ENCODE results near the gene MGLL. TPM values are rescaled to one million over a fixed set of nuclear protein-coding genes. Genes with fewer than 3 reads are reported as not detected.
A peak's percentile ranks its signal among the peaks of the same experiment; 100 is the strongest.

Gene MGLL
- polyA plus RNA-seq, 4 donors: 21.3 to 28.0 (median 26.9) TPM

DNA sequence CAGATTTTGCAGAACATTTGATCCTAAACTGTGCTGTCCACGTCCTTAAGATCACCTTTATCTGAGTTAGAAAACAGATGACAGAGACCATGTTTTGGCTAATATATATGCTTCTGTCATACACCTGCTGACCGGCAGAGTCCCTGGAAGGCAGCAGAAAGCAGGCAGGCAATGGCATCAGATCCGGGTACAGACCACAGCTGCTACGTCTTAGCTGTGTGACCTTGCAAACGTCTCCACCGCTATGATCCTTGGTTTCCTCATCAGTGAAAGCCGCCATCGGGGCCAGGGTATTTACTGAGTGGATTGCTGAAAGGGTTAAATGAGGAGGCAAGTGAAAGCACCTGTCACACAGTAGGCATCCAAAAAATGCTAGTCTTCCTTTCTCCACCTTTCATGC, 77.4 kb downstream of the MGLL start:
- DNase-seq (ENCODE audit: low read depth in 4 of 4, low spot score in 2 of 4): no peak

DNA sequence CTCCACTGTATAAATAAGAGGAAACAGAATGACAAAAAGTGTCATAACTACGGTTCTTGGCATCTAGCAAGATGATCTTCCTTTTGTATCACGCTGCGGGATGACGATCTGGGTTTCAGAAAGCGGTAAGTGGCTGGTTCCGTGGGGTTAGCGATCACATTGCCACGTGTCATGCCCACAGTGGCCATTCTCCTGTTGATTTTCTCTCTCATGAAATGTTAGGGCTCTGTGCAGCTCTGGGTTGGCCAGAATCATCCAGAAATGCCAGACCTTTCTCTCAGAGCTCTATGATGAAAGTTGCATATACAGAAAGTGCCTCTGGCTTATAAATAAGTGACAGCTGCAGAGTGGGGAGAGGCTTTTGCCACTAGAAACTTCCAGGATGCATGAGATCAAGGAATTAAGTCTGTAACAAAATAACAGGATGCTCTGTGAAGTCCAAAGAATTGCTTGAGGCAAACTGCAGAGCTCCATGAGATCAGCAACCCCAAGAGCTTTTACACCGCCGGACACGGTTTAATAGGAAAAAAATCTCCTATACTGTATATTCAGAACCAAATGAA, 78.0 kb downstream of the MGLL start:
- no peak for DNase-seq (ENCODE audit: low read depth in 4 of 4, low spot score in 2 of 4)

DNA sequence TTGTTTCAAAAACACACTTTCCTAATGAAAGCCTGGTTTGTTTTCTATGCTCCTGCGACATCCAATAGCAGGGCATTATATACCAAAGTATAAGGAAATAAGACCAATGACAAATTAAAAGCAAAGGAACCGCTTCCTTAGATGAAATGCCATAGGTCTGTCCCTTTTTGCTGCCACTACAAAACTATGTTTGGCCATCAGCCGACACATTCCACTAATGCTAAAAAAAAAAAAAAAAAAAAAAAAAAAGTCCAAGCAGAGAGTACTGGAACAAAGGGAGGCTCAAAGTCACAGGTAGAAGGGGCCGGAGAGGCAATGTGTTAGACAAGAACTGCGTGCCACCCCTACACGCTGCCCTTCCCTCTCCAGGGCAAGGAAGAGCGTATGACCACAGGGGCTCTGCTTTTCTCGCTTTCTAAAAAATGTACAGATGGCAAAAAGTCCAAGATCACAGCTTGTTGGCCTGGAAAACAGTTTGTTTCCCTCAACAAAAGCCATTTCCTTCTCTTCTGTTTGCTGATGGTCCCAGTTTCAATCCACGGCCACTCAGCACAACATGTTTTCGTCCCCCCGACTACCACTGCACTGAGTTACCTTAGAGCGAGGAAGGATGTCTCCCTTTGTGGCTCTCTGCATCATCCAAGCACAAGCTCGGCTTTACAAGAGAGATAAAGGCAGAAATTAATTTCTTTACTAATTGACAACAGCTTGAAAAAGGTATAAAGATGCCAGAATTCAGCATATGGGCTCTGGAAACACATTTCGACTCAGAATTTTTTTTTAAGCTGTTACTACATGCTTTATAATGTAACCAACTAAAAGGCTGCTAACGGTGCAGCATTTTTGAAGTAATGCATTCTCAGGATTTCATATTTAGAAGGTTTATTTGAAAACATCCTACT, 78.7 kb downstream of the MGLL start:
- no peak for DNase-seq (ENCODE audit: low read depth in 4 of 4, low spot score in 2 of 4)

DNA sequence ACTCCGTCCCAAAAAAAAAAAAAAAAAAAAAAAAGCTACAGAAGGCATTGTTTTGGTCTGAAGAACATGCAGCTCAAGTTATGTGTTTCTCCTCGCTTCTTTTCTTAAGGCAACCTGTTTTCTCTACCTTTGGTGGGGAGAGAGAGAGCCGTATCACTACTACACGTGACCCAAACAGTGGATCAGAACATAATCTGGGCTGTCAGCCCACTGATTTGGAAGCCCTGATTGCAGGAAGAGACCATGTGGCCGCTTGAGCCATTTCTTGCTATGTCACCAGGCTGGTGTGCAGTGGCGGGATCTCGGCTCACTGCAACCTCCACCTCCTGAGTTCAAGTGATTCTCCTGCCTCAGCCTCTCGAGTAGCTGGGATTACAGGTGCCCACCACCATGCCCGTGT, 79.7 kb downstream of the MGLL start:
- no peak for DNase-seq (ENCODE audit: low read depth in 4 of 4, low spot score in 2 of 4)

DNA sequence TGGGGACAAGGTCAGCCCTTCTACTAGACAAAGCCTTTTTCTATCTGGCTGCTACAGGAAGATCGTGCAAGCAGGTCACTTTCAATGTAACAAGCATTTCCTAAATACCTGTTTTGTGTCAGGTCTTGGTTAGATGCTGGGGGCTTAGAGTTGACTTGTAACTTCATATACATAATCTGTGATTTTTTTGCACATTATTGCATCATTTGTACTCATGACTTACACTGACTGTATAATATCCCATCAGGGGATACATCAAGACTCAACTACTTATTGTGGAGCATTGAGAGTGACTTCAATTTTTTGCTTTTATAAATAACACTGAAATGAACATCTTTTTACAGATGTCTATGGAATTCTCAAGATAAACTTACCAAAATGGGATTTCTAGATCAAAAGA, 80.6 kb downstream of the MGLL start:
- no peak for DNase-seq (ENCODE audit: low read depth in 4 of 4, low spot score in 2 of 4)

DNA sequence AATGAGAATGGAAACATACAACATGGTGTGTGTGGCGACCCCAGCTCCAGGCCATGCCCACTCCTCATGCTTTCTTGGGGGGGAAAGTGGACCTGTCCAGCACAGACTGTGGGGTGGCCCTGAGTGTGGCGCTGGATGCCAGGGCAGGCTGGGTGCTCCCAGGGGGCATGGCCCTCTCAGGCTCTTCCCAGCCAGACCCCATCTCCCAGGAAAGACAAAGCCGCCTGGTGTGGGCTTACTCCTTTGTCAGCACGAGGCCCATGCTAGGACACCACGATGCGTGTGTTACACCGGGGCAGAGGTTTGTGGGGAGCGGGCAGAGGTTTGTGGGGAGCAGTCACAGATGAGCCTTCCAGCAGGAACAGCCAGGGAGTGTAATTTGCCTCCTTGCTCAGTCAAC, 81.1 kb downstream of the MGLL start:
- DNase-seq (ENCODE audit: low read depth in 4 of 4, low spot score in 2 of 4): no peak

DNA sequence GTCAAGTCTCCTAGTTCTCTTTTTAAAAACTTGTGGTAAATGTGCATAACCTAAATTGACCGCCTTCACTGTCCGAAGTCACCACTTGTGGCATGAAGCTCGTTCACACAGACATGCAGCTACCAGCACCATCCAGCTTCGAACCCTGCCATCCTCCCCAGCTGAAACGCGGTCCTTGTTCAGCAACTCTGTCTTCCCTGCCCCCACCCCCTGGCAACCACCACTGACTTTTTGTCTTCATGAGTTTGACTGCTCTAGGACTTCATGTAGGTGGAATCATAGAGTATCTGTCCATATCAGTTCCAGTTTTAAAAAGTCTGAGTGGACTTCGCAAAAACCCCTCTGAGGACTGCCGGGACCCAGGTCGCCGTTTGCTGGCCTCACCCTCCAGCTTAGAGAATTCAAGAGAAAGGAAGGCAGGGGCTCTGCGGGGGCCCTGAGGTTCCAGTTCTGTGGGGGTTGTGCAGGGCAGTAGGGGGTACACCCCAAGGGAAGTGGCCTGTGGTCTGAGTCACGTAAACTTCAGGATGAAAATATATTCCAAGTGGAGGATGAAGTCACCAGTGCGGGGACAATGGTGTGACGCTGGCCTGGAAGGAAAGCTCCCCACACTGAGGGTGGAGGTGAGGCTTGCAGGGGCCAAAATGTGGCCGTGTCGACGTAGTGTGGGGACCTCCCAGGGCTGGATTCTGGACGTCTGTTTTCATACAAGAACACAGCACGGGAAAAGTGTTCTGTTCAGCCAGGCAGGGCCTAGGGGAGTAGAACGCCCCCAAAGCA, 82.0 kb downstream of the MGLL start:
- DNase-seq (ENCODE audit: low read depth in 4 of 4, low spot score in 2 of 4): no peak

DNA sequence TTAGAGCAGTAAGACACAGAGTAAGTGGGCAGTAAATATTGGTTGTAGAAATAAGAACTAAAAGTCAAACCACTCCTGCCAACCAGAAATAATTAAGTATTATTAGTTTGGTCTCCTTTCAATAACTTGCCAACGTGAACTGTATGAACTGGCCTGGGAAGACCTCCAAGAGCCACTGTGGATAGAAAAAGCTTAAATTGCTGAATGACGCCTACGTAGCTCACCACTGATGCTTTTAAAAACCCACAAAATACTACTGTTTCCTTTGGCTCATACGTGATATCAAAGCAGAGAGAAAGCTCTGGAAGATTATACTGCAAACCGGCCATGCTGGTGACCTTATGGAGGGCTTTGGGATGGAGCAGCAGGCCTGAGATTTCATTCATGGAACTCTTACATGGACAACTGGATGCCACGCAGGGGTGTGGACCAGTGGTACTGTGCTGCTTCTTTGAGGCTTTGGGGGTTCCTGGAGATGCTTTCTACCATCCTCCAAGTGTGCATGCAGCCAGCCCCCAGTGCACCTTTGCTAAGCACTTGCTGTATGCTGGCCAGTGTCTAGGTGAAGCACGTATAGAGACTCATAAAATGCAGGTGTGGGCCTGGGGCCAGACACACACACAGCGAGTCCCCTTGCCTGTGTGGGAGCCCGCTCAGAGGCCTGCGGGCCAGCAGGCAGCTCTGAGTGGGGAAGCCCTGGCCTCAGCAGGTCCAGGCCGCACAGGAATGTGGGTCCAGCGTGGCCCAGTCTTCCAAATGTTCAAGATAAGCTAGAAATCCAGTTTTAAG, 82.8 kb downstream of the MGLL start:
- DNase-seq (ENCODE audit: low read depth in 4 of 4, low spot score in 2 of 4): no peak

DNA sequence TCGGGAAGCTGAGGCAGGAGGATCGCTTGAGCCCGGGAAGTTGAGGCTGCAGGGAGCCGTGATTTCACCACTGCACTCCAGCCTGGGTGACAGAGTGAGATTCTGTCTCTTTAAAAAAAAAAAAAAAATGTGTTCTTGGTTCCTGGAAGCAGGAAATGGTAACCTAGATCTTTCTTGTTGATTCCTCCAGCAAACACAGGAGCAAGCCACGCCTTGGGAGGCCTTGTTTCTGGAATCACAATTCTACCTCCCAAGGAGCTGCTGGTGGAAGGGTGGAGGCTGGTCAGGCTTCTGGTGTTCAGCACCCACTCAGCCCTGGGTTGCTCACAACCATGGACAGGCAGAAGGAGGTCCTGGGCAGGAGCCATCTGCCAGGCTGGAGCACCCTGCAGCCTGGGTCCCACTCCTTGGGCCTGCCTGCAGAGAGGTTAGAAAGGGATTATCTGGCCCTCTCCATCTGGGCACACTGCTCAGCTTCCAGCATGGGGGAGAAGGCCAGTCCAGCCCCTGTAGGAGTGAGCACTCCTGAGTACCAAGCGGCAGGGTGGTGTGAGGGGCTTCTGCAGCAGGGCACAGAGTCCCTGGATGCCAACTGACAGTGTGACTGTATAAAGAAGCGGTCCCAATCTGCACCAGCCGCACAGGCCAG, 84.0 kb downstream of the MGLL start:
- DNase-seq (ENCODE audit: low read depth in 4 of 4, low spot score in 2 of 4): no peak

DNA sequence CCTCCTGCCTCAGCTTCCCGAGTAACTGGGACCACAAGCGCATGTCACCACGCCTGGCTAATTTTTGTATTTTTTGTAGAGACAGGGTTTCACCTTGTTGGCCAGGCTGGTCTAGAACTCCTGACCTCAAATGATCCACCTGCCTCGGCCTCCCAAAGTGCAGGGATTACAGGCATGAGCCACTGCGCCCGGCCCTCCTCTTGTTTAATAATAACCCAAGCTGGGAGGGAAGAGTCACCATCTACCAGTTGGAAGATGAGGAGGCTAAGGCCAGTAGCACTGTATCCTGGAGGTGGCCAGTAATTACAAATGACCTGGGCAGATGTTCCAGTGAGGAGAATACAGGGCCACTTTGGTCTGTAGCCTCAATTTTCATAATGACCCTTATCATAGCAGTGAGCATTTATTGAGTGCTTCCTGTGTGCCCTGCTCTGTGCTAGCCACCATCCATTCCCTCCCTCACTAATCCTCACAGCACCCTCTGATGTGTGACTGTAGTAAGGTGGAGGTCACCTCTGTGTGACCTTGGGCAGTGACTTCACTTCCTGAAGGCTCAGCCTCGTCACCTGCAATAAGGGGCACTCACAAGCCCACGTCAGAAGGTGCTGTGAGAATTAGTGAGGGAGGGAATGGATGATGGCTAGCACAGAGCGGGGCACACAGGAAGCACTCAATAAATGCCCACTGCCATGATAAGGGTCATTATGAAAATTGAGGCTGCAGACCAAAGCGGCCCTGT, 85.3 kb downstream of the MGLL start:
- DNase-seq (ENCODE audit: low read depth in 4 of 4, low spot score in 2 of 4): no peak

DNA sequence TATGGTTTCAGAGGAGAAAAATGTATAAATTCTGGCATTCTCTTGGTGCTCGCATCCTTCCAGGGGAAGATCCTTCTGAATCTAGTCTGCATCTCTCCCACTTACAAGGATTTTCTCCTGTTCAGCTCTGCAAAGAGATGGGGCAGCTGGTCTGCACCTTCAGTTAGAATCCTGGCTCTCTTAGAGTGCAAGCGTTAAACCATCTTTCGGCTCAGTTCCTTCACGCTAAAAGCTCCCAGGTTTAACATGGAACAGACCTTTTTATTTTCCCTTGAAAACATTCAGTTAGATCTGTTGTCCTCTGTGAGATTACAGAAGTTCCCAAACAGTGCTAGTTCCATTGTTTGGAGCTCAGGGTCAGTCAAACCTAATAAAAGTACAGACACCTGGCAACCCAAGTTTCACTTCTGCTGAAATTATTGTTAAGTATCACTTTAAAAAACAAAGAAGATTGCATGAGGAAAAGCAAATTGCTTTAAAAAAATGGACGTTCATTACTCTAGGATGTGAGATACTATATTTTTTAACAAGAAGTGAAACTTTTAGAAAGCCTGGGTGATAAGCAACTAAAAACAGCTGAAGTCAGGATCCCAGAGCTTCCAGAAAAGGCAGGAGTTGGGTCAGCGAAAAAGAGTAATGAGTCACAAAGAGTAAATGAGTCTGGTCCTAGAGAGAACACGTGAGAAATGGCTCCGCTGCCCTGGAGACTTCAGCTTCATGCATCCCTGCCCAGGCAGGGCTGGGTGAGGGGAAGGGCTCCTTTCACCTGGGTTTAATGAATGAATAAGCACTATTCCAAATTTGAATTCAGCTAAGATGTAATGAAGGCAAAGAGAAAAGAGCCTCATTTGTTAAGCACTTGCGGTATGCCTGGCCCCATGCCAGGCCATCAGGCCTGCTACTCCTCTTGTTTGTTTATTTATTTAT, 86.3 kb downstream of the MGLL start:
- DNase-seq (ENCODE audit: low read depth in 4 of 4, low spot score in 2 of 4): peak in 2 of 4 donors; percentile 45 to 49

DNA sequence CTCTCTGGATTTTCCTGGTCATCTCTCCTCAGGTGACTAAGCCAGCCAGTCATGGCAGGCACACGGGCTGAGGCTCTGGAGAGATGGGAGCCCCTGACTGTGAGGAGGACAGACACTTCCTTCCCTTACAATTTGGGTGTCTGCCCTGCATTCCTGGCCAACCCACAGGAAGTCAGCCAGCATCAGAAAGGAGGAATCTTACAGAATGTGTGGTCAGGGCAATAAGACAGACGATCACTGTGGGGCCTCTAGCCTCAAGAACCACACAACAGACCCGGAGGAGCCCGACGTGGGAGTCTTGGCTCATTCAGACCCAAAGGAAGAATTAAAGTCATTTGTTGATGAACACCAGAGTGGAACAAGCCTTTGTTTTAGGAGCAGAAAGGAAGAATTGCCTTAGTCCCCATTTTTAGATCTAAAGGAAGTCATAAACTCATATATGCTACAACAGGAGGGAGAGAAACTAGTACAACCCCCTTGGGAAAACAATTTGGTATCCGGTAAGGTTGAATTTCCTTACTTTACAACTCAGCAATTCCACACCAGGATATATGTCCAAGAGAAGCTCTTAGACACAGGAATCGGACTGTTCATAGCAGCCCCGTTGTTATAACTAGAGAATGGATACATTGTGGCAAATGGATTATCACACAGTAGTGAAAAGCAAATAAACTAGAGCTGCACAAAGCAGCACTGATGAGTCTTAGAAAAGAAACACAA, 87.4 kb downstream of the MGLL start:
- peak in 1 of 4 donors; percentile 36 for DNase-seq (ENCODE audit: low read depth in 4 of 4, low spot score in 2 of 4)

DNA sequence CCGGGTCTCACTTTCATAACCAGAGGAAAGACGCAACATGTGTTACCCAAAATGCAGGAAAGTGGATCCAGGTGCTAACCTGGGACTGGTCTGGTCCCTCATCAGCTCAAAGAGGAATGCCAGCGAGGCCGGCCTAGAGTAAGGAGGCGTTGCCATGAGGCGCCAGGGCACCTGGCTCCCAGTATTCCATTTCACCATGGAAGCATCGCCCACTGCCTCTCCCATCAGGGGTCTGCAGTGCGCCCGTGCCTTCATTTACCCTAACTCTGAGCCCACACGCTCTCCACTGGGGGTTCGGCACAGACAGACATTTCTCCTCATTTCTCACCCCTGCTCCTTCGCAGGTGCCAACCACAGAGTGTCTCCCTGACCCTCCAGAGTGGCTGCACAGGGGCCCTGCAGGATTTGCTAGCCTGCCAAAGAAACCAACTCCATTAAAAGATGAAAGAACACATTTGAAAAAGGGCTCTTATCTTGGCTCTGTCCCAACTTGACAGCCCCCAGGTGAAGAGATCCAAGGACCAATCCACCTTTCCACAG, 88.1 kb downstream of the MGLL start:
- no peak for DNase-seq (ENCODE audit: low read depth in 4 of 4, low spot score in 2 of 4)

DNA sequence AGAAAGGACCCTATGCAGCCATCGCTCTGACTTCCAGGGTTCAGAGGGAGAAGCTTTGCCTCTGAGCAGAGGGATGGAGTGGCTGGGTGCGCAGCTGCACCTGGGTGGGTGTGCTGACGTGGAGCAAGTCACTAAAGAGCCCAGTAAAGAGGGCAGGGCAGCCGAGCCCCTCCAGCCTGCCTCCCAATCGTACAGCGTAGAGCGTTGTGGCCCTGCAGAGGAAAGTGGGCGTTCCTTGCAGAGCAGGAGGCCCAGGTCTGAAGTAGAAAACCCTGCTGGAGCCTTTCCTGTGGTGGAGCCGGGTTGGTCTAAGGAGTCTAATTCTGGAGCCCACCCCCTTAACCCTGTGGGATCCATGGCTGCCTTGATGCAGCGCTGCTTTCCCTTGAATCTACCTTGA, 88.5 kb downstream of the MGLL start:
- DNase-seq (ENCODE audit: low read depth in 4 of 4, low spot score in 2 of 4): no peak

DNA sequence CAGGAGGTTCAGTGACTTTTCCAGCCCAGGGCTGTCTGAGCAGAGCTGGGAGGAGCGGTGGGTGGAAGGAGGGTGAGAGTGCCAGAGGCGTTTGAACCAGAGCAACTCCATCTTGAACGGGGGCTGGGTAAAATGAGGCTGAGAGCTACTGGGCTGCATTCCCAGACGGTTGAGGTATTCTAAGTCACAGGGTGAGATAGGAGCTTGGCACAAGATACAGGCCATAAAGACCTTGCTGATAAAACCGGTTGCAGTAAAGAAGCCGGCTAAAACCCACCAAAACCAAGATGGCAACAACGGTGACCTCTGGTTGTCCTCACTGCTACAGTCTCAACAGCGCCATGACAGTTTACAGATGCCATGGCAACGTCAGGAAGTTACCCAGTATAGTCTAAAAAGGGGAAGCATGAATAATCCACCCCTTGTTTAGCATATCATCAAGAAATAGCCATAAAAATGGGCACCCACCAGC, 89.4 kb downstream of the MGLL start:
- DNase-seq (ENCODE audit: low read depth in 4 of 4, low spot score in 2 of 4): no peak

DNA sequence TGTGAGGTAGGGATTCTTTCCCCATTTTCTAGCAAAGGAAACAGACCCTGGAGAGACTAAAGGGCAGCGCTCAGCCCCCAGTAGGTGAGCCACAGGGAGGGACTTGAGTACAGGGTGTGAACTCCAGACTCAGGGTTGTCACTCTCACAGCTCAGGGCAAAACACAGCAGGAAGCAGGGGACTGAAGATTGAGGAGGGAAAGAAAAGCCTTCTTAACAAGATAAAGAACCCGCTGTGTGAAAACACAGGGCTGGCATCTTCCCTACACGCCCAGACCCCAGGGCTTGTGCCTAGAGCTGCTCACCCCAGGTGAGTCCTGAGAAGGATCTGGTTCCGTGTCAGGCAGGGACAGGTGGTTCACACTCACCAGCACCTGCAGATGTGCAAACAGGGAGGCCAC, 90.0 kb downstream of the MGLL start:
- DNase-seq (ENCODE audit: low read depth in 4 of 4, low spot score in 2 of 4): no peak

DNA sequence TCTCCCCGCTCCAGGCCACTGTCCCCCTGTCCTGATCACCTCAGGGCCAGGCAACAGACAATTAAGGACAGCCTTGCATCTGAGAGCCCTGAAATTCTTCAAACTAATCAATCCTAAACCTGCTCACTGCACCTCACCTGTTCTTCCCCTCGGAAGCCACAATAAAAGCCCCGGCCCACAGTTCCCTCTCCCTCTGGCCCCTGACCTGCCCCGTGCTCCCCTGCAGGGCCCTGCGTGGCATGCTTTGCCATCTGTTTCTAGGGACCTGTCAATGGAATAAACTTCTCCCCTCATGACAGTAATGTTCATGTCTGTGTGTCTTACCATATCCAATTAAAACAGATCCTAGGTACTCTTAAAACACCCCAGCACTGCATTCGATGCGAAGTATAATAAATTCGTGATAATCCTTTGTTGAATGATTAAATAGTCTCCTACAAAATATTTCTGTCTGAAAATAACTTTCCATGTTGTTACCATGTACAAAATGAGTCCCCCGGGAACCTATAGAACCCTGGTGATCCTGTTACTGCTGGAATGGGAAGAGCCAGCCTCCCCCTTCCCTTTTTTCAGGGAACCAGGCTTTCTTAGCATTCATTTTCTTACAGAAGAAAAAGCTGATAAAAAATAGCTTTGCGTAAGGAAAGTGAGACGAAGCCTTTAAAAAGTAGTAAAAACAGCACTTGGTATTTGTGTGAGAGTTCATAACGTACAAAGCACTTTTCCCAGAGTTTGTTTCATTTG, 90.6 kb downstream of the MGLL start:
- no peak for DNase-seq (ENCODE audit: low read depth in 4 of 4, low spot score in 2 of 4)
